Measurements from ENCODE around the gene LDB3.

DNA sequence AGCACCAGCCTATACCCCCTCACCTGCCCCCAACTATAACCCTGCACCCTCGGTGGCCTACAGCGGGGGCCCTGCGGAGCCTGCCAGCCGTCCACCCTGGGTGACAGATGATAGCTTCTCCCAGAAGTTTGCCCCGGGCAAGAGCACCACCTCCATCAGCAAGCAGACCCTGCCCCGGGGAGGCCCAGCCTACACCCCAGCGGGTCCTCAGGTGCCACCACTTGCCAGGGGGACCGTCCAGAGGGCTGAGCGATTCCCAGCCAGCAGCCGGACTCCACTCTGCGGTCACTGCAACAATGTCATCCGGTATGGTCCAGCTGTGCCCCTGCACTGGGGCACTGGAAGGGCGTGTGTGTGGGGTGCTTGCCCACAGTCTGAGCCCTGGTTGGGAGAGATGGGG is 48.2 kb downstream of the LDB3 start:
- TF ChIP-seq, protein P1, sequence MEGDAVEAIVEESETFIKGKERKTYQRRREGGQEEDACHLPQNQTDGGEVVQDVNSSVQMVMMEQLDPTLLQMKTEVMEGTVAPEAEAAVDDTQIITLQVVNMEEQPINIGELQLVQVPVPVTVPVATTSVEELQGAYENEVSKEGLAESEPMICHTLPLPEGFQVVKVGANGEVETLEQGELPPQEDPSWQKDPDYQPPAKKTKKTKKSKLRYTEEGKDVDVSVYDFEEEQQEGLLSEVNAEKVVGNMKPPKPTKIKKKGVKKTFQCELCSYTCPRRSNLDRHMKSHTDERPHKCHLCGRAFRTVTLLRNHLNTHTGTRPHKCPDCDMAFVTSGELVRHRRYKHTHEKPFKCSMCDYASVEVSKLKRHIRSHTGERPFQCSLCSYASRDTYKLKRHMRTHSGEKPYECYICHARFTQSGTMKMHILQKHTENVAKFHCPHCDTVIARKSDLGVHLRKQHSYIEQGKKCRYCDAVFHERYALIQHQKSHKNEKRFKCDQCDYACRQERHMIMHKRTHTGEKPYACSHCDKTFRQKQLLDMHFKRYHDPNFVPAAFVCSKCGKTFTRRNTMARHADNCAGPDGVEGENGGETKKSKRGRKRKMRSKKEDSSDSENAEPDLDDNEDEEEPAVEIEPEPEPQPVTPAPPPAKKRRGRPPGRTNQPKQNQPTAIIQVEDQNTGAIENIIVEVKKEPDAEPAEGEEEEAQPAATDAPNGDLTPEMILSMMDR (tag by site-specific recombination; IDR thresholded peaks at IDR 0.05), result no peak
- TF ChIP-seq ZBTB8A (tag by site-specific recombination; IDR thresholded peaks at IDR 0.05) (no peak), ZNF529 (tag by site-specific recombination; IDR thresholded peaks at IDR 0.05; ENCODE audit: insufficient replicate concordance) (no peak), ZNF571 (tag by site-specific recombination; IDR thresholded peaks at IDR 0.05) (no peak), ZNF792 (tag by site-specific recombination; IDR thresholded peaks at IDR 0.05) (no peak), MEIS1 (CRISPR knock-in tag; IDR thresholded peaks at IDR 0.05; ENCODE audit: borderline replicate concordance) (no peak)
- TF ChIP-seq, protein P2, sequence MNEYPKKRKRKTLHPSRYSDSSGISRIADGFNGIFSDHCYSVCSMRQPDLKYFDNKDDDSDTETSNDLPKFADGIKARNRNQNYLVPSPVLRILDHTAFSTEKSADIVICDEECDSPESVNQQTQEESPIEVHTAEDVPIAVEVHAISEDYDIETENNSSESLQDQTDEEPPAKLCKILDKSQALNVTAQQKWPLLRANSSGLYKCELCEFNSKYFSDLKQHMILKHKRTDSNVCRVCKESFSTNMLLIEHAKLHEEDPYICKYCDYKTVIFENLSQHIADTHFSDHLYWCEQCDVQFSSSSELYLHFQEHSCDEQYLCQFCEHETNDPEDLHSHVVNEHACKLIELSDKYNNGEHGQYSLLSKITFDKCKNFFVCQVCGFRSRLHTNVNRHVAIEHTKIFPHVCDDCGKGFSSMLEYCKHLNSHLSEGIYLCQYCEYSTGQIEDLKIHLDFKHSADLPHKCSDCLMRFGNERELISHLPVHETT (tag by site-specific recombination; IDR thresholded peaks at IDR 0.05), result no peak
